Measurements from ENCODE around the gene PKM.
"Not testable (repeated sequence)": the region's sequence is repeated elsewhere in the genome, so short reads cannot be mapped to it uniquely, and the experiment has no call there.

Gene PKM

GRCh38 chr15:72175186-72176044 lies 55.6 kb downstream of the PKM start:
- Histone ChIP-seq H3K36me3 (ENCODE audit: control insufficient read depth, insufficient read depth, low read length) (no peaks in the 10 kb centered on the region), H3K9me3 (ENCODE audit: control insufficient read depth, insufficient read depth, low read length) (no peaks in the 10 kb centered on the region), H3K27ac (ENCODE audit: low read depth, low read length) (no peak overlapping the region), H3K27me3 (ENCODE audit: control insufficient read depth, insufficient read depth, low read length) (no peaks in the 10 kb centered on the region), H3K4me3 (ENCODE audit: low read depth, low read length) (no peak overlapping the region), H3K9ac (ENCODE audit: low read depth, low read length) (no peak overlapping the region), H3K4me1 (ENCODE audit: control insufficient read depth, insufficient read depth, low read length) (no peaks in the 10 kb centered on the region)

- H3K4me3 ChIP-seq (ENCODE audit: low read depth, low read length), result no peak overlapping the region
- H3K27ac ChIP-seq (ENCODE audit: low read depth, low read length), result no peak overlapping the region
- H3K9ac ChIP-seq (ENCODE audit: low read depth, low read length), result no peak overlapping the region
- H3K36me3 ChIP-seq (ENCODE audit: control insufficient read depth, insufficient read depth, low read length), result no peaks in the 10 kb centered on the region
- H3K27me3 ChIP-seq (ENCODE audit: control insufficient read depth, insufficient read depth, low read length), result no peaks in the 10 kb centered on the region
- H3K9me3 ChIP-seq (ENCODE audit: control insufficient read depth, insufficient read depth, low read length), result no peaks in the 10 kb centered on the region
- no peaks in the 10 kb centered on the region for H3K4me1 ChIP-seq (ENCODE audit: control insufficient read depth, insufficient read depth, low read length)
Observed at GRCh38 chr15:72174551-72175165, 56.3 kb downstream of the PKM start.

- Histone ChIP-seq H3K27ac (ENCODE audit: low read depth, low read length) (no peak overlapping the region), H3K9me3 (ENCODE audit: control insufficient read depth, insufficient read depth, low read length) (no peaks in the 10 kb centered on the region), H3K4me1 (ENCODE audit: control insufficient read depth, insufficient read depth, low read length) (no peaks in the 10 kb centered on the region), H3K9ac (ENCODE audit: low read depth, low read length) (no peak overlapping the region), H3K4me3 (ENCODE audit: low read depth, low read length) (no peak overlapping the region), H3K36me3 (ENCODE audit: control insufficient read depth, insufficient read depth, low read length) (no peaks in the 10 kb centered on the region), H3K27me3 (ENCODE audit: control insufficient read depth, insufficient read depth, low read length) (no peaks in the 10 kb centered on the region; the same call in 1 of the 2 replicates)
Observed at GRCh38 chr15:72173864-72174550, 57.0 kb downstream of the PKM start.

- Histone ChIP-seq H3K4me3 (ENCODE audit: low read depth, low read length) (no peak overlapping the region), H3K36me3 (ENCODE audit: control insufficient read depth, insufficient read depth, low read length) (no peaks in the 10 kb centered on the region), H3K9ac (ENCODE audit: low read depth, low read length) (no peak overlapping the region), H3K9me3 (ENCODE audit: control insufficient read depth, insufficient read depth, low read length) (no peaks in the 10 kb centered on the region), H3K4me1 (ENCODE audit: control insufficient read depth, insufficient read depth, low read length) (peaks cover 5% of the 10 kb centered on the region), H3K27ac (ENCODE audit: low read depth, low read length) (no peak overlapping the region), H3K27me3 (ENCODE audit: control insufficient read depth, insufficient read depth, low read length) (no peaks in the 10 kb centered on the region; the same call in 1 of the 2 replicates)
Observed at GRCh38 chr15:72173401-72173800, 57.6 kb downstream of the PKM start.

- no peak overlapping the region for H3K4me3 ChIP-seq (ENCODE audit: low read depth, low read length)
- H3K36me3 ChIP-seq (ENCODE audit: control insufficient read depth, insufficient read depth, low read length), result no peaks in the 10 kb centered on the region
- H3K4me1 ChIP-seq (ENCODE audit: control insufficient read depth, insufficient read depth, low read length), result peaks cover 7% of the 10 kb centered on the region
- H3K27me3 ChIP-seq (ENCODE audit: control insufficient read depth, insufficient read depth, low read length), result no peaks in the 10 kb centered on the region; the same call in 1 of the 2 replicates
- no peak overlapping the region for H3K27ac ChIP-seq (ENCODE audit: low read depth, low read length)
- H3K9me3 ChIP-seq (ENCODE audit: control insufficient read depth, insufficient read depth, low read length), result no peaks in the 10 kb centered on the region
- H3K9ac ChIP-seq (ENCODE audit: low read depth, low read length), result no peak overlapping the region
Observed at GRCh38 chr15:72172796-72173195, 58.2 kb downstream of the PKM start.

GRCh38 chr15:72171978-72172377 lies 59.0 kb downstream of the PKM start:
- not testable (repeated sequence) for H3K27ac ChIP-seq (ENCODE audit: low read depth, low read length); H3K4me1 ChIP-seq (ENCODE audit: control insufficient read depth, insufficient read depth, low read length); H3K27me3 ChIP-seq (ENCODE audit: control insufficient read depth, insufficient read depth, low read length); H3K9me3 ChIP-seq (ENCODE audit: control insufficient read depth, insufficient read depth, low read length); H3K36me3 ChIP-seq (ENCODE audit: control insufficient read depth, insufficient read depth, low read length); H3K4me3 ChIP-seq (ENCODE audit: low read depth, low read length); H3K9ac ChIP-seq (ENCODE audit: low read depth, low read length)

GRCh38 chr15:72170691-72171090 lies 60.3 kb downstream of the PKM start:
- Histone ChIP-seq H3K27me3 (ENCODE audit: control insufficient read depth, insufficient read depth, low read length) (no peaks in the 10 kb centered on the region; the same call in 1 of the 2 replicates), H3K4me1 (ENCODE audit: control insufficient read depth, insufficient read depth, low read length) (peaks cover 7% of the 10 kb centered on the region), H3K36me3 (ENCODE audit: control insufficient read depth, insufficient read depth, low read length) (no peaks in the 10 kb centered on the region), H3K9ac (ENCODE audit: low read depth, low read length) (no peak overlapping the region), H3K9me3 (ENCODE audit: control insufficient read depth, insufficient read depth, low read length) (no peaks in the 10 kb centered on the region), H3K27ac (ENCODE audit: low read depth, low read length) (no peak overlapping the region), H3K4me3 (ENCODE audit: low read depth, low read length) (no peak overlapping the region)

GRCh38 chr15:72169921-72170611 lies 60.9 kb downstream of the PKM start:
- Histone ChIP-seq H3K4me1 (ENCODE audit: control insufficient read depth, insufficient read depth, low read length) (peaks cover 7% of the 10 kb centered on the region), H3K36me3 (ENCODE audit: control insufficient read depth, insufficient read depth, low read length) (no peaks in the 10 kb centered on the region), H3K27me3 (ENCODE audit: control insufficient read depth, insufficient read depth, low read length) (no peaks in the 10 kb centered on the region; the same call in 1 of the 2 replicates), H3K27ac (ENCODE audit: low read depth, low read length) (no peak overlapping the region), H3K9me3 (ENCODE audit: control insufficient read depth, insufficient read depth, low read length) (no peaks in the 10 kb centered on the region), H3K9ac (ENCODE audit: low read depth, low read length) (no peak overlapping the region), H3K4me3 (ENCODE audit: low read depth, low read length) (no peak overlapping the region)

- Histone ChIP-seq H3K4me3 (ENCODE audit: low read depth, low read length) (no peak overlapping the region), H3K4me1 (ENCODE audit: control insufficient read depth, insufficient read depth, low read length) (peaks cover 7% of the 10 kb centered on the region), H3K27me3 (ENCODE audit: control insufficient read depth, insufficient read depth, low read length) (no peaks in the 10 kb centered on the region; the same call in 1 of the 2 replicates), H3K9me3 (ENCODE audit: control insufficient read depth, insufficient read depth, low read length) (no peaks in the 10 kb centered on the region), H3K36me3 (ENCODE audit: control insufficient read depth, insufficient read depth, low read length) (no peaks in the 10 kb centered on the region), H3K27ac (ENCODE audit: low read depth, low read length) (no peak overlapping the region), H3K9ac (ENCODE audit: low read depth, low read length) (no peak overlapping the region)
Observed at GRCh38 chr15:72169236-72169920, 61.6 kb downstream of the PKM start.

- Histone ChIP-seq H3K27me3 (ENCODE audit: control insufficient read depth, insufficient read depth, low read length) (no peaks in the 10 kb centered on the region; the same call in 1 of the 2 replicates), H3K9ac (ENCODE audit: low read depth, low read length) (no peak overlapping the region; the same call in 1 of the 2 replicates), H3K9me3 (ENCODE audit: control insufficient read depth, insufficient read depth, low read length) (no peaks in the 10 kb centered on the region), H3K27ac (ENCODE audit: low read depth, low read length) (no peak overlapping the region), H3K4me1 (ENCODE audit: control insufficient read depth, insufficient read depth, low read length) (peaks cover 7% of the 10 kb centered on the region), H3K36me3 (ENCODE audit: control insufficient read depth, insufficient read depth, low read length) (no peaks in the 10 kb centered on the region), H3K4me3 (ENCODE audit: low read depth, low read length) (no peak overlapping the region)
Observed at GRCh38 chr15:72168808-72169190, 62.2 kb downstream of the PKM start.
